Stimulated activated CD4-positive, alpha-beta T cell treated with anti-CD3 and anti-CD28 coated beads, Interleukin-1b, Interleukin-23, amount 100 ng/mL, for 24 hours (primary cell): ENCODE data around the gene TCAP.
"Not testable (repeated sequence)": the region's sequence is repeated elsewhere in the genome, so short reads cannot be mapped to it uniquely, and the experiment has no call there.

Experiments
- DNase-seq, 4 experiments: peaks; one replicate each; pipeline ENCODE4 v3.0.0-alpha.2; 2020; ENCODE audit warnings: low read depth in 4 of 4, low spot score in 1 of 4

The TCAP gene

DNA sequence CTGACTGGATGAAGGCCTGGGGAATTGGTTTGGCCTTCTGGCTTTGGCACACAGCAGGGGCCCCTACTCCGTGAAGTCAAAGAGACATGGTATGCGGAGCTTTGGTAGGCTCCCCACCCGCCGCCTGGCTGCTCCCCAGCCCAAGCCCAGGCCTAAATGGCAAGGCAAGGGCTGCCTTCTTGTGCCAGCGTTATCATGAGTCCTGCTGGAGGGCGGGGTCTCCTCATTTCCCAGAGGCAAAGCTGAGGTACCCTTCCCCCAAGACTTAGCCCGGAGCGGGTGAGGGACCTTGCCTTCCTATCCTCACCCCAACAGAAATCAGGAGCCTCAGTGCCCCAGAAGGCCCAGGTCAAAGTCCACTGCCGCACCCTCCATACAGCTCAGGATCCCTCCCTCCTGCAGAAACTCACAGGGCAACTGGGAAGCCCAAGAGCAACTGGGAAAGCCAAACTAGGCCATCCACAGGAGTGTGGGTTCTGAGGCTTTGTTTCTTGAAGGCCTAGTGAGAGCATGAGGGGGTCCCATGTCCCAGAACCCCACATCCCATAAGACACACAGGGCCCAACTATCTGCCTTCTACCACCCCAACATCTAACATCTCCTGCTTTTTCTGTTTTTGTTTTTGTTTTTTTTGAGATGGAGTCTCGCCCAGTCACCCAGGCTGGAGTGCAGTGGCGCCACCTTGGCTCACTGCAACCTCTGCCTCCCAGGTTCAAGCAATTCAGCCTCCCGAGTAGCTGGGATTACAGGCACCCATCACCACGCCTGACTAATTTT lies 13.4 kb downstream of the TCAP start:
- no peak for DNase-seq

DNA sequence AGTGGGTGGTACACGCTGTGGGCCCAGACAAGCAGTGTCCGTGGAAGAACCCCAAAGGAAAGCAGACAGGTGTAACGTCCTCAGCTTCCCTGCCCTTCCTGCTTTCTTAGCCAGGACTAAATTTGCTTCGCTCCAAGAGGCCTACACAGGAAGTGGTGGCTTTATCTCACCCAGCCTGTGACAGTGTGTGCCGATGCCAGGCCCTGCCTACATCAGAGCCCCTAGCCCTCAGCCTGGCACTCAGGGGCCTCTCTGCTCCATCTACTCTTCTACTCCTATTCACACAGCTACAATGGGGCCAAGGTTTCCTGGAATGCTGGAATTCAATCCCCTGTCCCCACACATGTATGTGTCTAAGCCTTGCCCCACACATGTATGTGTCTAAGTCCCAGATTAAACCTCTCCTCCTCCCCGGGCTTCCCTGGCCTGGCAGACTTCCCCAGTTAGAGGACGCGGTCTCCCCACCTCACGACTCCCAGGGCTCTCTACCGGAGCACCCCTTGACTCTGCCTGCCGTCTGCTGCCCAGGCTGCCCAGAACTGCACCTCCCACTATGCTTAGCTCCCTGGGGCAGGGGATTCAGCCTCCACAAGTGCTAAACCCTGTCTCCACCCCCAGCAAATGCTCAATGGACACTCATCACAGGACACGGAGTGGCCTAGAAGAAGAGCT lies 14.5 kb downstream of the TCAP start:
- no peak for DNase-seq

DNA sequence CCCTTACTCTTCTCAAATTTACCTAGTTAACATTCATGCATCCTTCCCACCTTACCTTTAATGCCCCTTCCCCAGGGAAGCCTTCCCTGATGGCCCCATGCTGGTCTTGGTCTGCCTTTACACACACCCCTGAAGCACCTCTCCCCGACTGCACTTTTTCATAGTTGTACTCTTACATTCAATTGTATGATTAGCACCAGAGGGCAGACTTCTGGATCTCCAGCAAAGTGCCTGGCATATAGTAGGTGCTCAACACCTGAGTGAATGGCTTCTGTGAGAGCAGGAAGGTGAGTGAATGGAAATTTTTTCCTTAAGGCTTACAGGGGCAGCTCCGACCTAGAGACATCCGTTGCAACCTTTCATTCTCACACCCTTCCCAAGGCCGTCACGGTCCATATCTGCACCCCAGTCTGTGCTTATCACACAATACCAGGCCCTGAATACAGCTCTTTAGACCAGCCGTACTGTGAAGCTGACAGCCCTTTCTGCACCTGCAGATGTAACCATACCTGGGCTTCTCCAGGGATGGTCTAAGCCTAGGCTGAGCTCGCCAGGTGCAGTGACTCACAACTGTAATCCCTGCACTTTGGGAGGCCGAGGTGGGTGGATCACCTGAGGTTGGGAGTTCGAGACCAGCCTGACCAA lies 18.3 kb downstream of the TCAP start:
- DNase-seq: no peak

DNA sequence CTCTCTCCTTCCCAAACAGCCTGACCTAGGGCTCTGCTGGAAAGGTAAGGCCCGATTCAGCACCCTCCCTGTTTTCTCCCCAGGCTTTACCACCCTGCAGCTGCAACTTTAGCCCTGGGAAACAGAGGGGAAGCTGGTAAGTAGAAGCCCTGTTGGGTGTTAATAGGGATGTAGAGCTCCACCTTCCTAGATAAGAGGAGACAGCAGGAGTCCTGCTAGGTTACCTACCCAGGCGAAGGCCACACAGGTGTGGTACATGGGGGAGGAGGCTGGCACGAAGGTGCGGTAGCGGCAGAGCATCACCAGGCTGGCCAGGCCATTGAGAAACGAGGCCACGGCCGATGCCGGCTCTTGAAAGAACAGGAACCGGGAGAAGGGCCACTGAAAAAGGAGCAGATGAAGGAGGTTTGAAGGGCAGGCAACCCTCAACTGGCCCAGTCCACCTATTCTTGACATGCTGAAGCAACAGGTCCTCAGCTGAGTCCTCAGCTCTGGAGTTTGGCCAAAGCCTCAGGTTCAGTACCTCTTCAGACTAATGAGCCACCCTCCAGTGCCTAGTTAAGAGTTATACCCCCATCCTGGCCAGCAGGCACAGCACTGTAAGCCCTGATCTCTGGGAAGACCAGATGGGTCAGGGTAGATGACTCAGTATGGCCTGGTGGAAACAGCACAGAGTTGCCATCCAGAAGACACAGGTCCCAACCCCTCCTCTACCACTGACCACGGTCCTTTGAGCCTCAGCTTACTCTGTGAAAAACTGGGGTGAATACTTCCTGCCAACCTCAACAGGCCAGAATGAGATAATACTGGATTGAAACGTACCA lies 19.4 kb downstream of the TCAP start:
- no peak for DNase-seq

DNA sequence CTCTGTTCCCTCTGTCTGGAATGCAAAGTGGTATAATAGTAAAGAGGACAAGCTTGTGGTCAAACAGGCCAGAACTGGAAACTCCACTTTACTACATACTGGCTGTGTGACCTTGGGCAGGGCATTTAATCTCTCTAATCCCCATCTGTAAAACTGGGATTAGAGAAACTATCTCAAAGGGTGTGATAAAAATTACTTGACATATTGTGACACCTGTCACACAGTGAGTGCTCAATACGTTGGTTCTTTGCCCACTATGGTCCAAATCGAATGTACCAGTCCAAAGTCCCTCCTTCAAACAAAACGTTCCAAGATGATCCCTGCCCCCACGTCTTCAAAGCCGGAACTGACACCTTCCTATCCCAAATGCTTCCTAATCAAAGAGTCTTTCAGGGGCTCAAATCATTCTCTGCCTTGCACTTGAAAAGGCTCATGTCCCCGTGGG lies 22.0 kb downstream of the TCAP start:
- no peak for DNase-seq

DNA sequence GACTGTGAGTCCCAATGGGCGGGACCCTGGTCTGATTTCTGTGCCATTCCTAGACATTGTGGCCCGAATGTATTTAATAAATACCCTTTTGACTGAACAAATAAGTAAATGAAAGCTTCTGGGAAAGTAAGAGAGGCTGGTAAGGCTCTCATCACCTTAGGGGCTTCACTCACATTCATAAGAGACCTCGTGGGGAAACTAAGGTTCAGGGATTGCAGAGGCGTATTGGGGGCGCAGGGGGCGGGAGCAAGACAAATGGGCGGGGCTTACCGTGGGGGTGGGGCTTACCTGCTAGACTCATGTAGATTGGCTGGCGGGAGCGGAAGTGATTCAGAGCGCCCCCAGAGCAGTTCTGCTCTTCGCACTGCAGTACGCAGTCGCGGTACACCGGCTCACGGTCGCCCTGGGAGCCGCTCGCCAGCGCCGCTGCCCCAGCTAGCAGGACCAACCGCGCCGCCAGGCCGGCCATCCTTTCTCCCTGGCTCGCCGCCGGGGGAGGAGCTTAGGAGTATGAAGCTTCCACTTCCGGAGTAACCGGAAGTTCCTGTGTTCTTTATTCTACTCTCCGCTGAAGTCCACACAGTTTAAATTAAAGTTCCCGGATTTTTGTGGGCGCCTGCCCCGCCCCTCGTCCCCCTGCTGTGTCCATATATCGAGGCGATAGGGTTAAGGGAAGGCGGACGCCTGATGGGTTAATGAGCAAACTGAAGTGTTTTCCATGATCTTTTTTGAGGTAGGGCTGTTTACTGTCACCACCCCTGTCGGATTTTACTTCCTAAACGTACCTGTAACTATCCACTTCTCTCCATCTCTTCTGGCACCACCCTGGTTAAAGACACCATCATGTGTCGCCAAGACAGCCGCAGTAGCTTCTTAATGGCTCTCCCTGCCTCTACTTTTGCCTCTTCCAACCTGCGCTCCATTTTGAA lies 22.7 kb downstream of the TCAP start, which contains the start of gene PGAP3:
Gene PGAP3 (minus strand): TSS at position 512 of the 929 bp plus-strand sequence. CDS start 43 bp downstream, at position 469.
- DNase-seq: peak; percentile 69 to 82 (median 77)

DNA sequence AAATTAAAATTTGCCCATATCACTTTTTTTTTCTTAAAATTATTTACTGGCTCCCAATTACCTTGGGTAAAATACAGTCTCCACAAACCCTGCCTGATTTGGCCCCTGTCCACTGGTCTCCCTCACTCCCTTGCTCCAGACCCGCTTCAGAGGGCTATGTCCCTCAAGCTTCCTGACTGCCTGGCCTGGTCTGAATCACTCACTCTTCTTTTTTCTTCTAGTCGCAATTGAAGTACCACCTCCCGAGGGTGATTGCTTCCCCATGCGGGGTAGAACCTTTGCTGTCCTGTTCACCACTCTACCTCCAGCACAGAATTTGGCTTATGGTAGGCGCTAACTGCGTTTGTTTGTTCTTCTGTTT lies 23.3 kb downstream of the TCAP start:
- no peak for DNase-seq

DNA sequence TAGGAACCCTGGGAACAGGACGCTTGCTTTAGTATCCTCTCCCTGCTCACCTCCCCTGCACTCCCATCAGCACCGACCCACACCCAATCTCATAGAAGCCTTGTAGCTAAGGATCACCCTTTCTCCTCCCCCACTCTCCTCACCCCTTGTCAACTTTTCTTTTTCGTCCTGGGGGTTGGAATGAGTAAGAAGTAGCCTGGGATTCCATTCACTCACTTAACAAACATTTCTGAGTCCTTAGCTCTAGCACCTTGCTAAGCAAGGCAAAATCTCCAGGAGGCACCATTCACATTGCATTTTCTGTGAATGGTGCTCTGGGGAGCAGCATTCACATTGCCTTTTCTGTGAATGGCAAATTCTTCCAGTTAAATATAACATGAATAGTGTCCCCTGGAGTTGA lies 23.8 kb downstream of the TCAP start:
- no peak for DNase-seq

DNA sequence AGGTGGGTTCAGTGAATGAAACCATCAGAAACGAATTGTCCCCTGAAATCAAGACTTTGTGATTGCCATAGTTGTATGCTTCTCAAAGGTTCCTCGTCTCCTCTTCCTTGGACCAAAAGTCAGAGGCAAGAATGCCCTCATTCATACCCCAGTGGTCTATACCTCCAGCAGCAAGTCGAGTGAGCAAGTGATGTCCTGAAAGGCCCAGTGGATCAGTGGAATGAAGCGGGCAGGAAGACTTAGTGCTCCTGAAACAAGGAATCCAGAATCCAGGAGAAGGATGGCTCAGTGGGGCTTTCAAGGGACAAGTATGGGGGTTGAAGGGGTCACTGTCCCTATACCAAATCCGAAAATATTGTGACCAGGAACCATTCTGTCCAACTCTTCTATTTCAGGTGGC lies 29.4 kb downstream of the TCAP start:
- no peak for DNase-seq

DNA sequence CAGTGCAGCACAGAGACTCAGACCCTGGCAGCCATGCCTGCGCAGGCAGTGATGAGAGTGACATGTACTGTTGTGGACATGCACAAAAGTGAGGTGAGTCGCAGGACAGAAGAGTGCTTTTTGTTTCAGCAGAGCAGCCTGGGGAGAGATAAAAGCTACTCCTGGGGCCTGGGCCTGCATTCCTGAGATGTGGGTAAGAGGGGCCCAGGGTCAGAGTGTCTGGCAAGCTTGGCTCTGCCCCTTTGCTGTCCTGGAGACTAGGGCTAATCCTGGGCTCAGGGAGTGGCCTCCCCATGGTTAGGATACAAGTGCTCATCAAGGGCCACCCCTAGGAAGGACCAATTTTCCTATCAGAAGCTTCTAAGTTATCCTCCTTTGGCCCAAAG lies 29.9 kb downstream of the TCAP start:
- no peak for DNase-seq

DNA sequence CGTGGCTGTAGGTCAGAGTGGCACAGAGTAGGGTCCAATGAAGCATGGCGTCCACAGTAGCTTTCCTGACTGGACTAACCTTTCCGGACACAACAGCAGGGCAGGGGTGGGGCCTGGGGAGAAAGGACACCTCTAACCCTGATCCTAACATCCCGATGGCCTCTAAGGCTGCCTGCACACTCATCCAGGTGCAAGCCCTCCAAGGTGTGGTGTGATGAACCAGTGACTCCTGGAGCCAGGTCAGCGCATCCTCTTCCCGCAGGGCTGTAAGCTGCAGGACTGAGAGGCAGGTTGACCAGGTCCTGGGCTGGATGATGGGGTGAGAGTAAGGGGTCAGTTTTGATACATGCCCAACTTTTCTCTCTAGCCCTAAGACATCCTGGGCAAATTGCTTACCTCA lies 31.6 kb downstream of the TCAP start:
- DNase-seq: no peak

DNA sequence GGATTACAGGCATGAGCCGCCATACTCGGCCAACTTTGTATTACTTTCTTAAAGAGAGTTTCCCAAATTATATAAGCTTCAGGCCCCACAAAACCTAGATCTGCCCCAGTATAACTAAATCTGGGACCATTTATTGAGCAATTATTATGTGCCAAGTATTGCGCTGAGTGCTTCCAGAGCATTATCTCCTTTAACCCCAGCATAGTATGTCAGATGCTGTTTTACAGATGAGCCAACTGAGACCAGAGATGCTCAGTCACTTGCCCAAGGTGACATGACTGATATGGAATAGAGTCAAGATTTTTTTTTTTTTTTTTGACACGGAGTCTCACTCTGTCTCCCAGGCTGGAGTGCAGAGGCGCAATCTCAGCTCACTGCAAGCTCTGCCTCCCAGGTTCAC lies 32.8 kb downstream of the TCAP start:
- no peak for DNase-seq

DNA sequence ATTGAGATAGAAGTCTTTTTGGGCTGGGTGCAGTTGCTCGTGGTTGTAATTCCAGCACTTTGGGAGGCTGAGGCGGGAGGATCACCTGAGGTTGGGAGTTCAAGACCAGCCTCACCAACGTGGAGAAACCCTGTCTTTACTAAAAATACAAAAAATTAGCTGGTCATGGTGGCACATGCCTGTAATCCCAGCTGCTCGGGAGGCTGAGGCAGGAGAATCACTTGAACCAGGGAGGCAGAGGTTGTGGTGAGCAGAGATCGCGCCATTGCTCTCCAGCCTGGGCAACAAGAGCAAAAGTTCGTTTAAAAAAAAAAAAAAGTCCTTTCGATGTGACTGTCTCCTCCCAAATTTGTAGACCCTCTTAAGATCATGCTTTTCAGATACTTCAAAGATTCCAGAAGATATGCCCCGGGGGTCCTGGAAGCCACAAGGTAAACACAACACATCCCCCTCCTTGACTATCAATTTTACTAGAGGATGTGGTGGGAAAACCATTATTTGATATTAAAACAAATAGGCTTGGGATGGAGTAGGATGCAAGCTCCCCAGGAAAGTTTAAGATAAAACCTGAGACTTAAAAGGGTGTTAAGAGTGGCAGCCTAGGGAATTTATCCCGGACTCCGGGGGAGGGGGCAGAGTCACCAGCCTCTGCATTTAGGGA lies 34.1 kb downstream of the TCAP start:
- DNase-seq: not testable (repeated sequence)

DNA sequence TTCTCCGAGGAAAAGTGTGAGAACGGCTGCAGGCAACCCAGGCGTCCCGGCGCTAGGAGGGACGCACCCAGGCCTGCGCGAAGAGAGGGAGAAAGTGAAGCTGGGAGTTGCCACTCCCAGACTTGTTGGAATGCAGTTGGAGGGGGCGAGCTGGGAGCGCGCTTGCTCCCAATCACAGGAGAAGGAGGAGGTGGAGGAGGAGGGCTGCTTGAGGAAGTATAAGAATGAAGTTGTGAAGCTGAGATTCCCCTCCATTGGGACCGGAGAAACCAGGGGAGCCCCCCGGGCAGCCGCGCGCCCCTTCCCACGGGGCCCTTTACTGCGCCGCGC lies 34.6 kb downstream of the TCAP start, which contains the start of gene ERBB2:
Gene ERBB2 (plus strand): TSS at position 247 of the 330 bp plus-strand sequence. CDS start 175 bp downstream, outside the sequence.
- no peak for DNase-seq

DNA sequence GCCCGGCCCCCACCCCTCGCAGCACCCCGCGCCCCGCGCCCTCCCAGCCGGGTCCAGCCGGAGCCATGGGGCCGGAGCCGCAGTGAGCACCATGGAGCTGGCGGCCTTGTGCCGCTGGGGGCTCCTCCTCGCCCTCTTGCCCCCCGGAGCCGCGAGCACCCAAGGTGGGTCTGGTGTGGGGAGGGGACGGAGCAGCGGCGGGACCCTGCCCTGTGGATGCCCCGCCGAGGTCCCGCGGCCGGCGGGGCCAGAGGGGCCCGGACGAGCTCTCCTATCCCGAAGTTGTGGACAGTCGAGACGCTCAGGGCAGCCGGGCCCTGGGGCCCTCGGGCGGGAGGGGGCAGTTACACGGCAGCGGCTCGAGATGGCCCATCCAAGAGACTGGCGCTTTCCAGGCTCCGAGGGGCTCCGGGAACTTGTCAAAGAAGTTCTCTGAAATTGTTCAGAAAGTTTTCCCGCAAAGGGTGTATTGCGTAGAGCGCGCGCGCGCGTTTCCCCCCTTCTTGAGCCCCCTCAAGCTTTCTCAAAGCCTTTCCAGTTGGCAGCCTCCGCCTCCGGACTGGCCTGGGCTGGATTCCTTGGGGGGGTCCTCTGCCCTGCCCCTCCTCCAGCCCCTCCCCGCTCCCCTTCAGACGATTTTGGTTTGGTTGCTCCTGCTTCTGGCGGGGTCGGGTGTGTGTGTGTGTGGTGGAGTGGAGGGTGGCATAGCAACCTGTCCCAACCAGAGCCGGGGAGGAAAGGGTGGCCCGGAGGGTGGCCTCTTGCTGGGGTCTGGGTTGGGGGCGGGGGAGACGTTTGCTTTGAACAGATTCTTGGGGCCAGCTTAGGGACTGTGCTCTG lies 35.2 kb downstream of the TCAP start:
- no peak for DNase-seq

DNA sequence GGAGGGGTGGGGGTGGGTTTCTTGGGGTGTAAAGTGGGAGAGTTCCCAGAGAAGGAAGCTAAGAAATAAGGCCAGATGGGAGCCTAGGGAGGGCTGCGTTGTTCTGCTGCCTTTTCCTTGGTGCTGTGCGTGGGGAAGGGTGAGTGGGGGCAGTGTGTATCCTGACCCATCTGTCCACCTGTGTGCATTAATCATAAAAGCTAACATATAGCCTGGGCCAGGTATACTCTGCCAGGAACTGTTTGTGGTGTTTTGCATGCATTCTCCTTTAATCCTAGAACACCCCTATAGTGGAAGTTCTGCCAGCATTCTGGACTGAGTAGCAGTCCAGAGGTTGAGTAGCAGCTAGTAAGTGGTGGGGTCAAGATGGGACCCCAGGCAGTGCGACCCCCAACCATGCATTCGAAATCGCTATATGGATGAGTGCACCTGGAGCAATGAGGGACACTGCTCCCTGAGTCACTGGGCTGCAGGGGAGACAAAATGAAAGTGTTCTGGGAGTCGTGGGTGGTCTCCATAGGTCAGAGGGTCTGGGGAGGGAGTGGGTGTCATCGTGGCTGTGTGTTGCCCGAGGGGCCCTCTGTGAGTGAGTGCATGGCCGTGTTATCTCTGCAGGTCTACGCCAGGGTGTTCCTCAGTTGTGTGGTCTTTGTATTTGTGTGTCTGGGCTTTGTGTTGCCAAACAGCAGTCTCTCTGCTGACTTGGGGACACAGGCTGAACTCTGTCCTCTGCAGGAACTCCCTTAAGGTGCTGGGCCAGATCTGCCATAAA lies 36.0 kb downstream of the TCAP start:
- DNase-seq: no peak

DNA sequence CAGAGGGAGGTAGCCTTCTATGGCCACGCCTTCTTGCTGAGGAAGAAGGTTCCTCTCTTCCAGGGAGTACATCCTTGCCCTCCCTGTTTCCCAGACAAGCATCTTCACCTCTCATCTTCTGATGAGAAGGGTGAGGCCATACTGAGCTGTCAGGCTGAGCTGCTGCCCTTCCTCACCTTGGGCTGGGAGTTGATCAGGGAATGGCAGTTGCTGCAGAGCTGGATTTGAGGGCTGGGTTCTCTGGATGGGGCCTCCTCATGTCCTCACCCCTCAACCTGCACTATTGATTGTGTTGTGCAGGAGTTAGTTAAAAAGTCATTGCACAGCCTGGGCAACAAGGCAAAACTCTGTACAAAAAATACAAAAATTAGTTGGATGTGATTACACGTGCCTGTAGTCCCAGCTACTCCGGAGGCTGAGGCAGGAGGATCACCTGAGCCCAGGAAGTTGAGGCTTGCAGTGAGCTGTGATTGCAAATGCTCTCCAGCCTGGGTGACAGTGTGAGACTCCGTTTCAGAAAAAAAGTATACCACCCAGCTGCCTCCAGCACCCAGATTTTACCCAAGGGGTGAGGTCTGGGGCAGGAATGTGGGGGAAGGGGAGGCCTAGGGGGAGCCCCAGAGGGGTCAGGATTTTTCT lies 36.8 kb downstream of the TCAP start:
- DNase-seq: no peak
